Stimulated activated CD4-positive, alpha-beta T cell treated with anti-CD3 and anti-CD28 coated beads, Interleukin-15, amount 100 ng/mL, for 24 hours (primary cell): ENCODE results near the gene ARSB.

Source experiments
- DNase-seq: peaks from one replicate; pipeline ENCODE4 v3.0.0-alpha.2; 2020

The ARSB gene

DNA sequence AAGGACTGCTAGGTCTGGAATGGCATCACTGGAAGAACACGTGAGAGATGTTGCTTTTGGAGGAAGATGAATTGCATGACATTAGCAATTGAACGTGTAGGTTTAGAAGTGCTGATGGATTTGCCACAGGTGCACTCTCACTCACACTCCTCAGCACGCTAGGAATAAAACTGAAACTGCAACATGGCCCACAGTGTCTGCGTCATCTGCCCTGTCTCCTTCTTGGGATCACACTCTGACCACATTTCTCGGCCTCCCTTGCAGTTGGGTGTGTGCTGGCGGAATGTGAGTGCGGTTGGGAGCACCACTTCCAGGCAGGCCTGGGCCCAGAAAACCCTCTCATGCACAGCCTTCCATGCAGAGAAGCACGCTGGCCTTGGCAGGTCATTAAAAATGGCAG is 183.7 kb downstream of the ARSB start:
- no peak for DNase-seq

DNA sequence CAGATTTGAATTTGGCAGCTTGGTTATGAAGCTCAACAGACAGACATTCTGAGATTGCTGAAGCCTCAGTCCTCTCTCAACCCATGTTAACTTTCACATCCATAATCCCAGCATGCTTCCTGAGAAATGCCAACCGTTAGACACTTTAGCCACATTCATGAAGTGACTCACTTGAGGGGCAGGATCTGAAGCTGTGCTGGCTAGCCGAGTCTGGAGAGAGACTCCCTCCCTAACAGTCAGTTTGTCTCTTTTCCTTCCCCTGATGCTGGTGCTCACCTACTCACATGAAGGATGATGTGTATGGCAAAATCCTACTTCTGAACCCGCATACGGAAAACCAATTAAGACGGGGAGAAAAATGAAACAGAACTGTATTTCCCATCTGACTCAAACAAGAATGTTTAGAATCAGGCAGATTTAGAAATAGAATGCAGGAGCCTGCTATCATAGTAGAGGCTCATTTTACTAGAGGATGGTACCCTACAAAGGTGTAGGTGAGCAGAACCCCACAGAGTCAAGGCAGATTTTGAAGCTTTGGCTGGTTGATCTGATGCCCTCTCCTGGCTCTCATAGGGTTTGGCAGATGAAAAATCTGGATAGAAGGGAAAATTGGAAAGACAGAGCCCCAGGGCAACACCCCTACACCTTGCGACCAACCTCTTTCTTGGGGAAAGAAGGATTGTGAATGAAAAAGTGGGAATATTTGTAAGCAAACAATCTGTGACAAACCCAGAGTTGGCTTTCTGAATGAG is 185.7 kb downstream of the ARSB start:
- no peak for DNase-seq

DNA sequence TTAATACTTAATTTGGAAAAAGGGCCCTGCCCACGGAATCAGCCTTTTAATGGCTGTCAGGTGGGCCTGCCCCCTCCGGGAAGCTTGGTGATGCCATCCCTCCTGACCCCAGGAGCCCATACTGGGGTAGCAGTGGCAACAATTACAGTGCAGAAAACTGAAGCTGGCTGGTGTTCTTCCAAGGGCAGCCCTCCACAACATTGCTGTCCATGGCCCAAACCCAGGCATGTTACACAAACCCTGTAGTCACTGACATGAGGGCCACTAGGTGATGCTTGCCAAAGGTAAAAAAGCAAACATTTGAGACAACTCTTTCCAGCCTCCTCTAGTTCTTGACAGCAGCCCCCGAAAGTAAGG is 186.5 kb downstream of the ARSB start:
- DNase-seq, result no peak

DNA sequence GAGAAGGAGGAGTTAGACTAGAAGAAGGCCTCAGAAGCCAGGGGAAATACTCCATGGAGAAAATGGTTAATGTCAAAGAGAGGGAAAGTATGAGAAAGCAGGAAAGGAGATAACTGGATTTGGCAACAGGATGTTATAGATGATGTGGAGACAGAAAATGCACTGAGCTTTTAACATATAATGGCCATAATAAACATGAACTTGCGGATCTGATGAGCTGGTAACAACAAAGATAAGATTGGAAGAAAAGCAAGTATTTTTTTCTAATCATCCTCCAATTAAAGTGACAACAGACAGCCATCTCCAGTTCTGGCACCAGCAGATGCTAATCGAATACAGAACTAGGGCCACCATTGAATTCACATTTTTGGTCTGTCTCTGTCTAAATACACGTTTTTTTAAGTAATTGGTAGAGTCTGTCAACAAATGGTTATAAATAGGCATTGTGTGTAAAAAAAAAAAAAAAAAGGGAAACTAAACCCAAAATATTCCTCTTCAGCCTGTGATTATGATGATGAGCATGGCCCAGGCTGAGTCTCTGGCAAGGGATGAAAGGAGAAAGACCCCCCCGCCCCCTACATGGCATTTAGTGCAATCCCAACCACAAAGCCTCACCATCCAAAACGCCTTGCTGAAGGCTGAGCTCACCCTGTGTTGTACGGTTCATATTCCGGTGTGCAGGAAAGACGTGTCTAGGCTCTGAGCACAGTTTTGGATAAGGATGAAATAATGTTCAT is 187.0 kb downstream of the ARSB start:
- DNase-seq, result no peak

DNA sequence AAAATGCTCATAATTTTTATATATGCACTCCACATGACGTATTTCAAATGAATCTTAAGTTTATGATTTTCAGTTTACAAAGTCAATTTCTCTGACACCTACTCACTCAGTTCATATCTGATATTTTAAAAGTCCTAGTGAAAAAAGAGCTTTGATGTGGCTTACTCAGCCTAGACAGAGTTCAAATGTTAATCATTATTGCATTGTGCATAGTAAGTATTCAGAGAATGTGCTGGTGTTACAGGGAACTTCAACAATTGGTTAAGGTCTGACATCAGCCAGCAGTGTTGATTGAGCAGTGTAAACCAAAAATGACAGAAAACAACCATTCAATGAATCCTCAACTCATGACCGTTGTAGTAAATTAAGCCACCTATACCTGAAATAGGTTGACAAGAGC is 189.4 kb downstream of the ARSB start:
- DNase-seq, result no peak

DNA sequence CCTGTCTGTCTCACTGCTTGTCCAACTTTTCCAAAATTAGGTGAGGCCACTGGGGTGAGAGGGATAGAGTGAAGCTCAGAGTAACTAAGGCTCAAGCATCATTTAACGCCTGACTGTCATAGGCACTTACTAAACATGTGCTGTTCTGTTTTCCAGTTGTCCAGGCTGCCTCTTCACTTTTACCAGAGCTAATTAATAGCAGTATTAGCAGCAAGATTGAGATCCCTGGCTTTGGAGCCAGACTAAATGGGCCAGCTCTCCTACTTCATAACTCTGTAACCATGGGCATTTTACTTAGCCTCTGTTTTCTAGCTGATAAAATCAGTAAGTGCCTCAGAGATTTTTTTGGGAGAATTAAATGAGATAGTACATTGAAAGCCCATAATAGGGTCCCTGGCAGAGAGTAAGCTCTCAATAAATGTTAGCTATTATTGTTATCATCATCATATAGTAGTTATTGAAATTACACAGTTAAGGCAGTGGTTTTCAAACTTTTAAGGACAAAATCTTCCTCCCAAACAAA is 190.4 kb downstream of the ARSB start:
- DNase-seq, result no peak

DNA sequence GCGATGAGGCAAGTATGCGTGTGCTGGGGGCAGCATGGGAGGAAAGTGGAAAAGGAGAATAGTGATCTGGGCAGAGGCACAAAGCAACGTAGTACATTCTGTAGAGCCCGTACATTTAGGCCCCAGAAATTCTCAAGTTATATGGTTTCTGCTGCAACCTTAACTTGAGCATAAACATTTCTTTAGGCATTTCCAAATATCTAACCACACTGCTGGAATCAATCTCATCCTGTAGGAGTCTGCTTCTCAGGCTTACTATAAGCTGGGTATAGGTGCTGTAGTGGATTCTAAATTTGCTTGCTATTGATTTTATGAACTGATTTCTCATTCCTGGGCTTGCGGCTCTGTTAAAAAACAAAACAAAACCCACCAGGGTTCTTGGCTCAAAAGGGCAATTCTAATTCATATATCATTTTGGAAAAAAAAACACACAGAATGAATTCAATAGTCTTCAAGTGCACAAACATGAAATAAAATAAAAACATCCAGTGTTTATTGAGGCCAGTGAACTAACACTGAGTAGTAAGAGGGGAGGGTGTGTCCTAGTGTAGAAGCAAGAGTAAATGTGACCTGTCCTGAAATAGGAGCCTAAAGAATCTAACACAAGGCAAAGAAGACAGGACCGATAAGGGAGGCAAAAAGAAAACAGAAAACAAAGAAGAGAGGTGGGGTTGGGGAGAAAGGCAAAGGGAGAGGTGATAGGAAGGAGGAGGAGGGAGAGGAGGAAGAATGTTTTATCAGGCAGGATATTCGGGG is 191.0 kb downstream of the ARSB start:
- DNase-seq, result no peak

DNA sequence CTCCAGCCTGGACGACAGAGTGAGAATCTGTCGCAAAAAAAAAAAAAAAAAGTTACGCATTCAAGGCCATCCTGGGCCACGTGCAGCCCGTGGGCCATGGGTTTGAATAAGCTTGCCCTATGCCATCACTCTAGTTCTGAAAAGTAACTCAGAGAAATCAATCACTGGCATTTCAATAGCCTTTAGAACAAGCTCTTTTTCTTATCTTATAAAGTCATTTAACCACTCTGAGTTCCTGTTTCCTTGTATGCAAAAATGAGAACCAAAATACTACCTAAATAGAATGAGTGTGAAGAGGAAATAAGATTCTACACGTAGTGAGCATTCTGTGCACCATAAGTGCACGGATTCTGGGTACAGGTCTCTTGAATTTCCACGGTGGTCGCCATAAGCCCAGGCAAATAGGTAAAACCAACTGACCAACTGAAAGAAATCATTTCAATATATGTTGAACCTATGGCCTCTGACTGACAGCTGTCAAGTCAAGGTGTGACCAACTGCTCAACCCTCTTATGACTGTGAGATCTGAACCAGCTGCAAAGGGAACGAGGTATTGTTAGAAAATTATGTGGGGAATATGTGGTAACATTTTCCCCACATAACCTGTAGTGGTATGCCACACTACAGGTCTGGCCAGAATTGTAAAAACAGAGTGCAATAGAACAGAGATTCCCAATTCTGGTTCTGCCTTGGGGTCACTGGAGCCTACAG is 192.6 kb downstream of the ARSB start:
- DNase-seq, result no peak

DNA sequence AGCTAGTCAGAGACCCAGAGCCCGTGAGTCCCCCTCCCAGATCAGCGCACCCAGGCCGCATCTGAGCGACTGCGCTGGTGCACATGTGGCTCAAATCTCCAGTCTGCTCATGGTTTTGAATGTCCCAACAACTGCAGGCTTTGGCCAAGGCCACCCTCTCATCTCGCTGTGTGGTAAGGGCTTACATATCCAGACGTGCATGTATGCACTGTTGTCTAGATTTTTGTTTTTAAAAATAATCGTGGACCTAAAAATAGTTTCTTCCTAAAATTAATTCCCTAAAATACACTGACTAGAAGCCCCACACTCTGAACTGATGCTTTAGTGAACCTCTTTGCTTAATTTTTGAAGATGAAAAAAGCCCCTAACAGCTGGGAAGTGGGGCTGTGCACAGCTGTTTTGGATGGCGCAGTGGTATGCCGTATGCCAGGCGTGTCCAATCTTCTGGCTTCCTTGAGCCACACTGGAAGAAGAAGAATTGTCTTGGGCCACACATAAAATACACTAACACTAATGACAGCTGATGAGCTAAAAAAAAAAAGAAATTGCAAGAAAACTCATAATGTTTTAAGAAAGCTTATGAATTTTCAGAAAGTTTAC is 193.5 kb downstream of the ARSB start:
- no peak for DNase-seq

DNA sequence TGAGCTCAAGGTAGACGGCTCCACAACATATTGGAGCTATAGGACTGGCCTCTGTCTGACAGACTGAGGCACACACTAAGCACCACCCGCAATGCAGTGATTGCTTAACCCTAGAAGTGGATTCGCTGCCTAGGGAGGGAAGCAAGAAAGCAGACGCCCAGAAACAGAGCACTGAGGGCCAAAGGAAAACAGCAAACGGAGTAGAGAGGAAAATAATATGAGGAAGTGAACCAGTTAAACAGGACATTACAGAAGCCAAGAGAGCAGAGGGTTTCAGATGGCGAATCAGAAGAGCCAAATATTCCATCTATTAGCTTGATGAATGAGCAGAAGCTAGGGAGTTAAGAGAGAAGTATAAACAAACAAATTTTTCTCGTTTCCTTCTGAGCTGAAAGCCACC is 197.3 kb downstream of the ARSB start:
- DNase-seq, result no peak

DNA sequence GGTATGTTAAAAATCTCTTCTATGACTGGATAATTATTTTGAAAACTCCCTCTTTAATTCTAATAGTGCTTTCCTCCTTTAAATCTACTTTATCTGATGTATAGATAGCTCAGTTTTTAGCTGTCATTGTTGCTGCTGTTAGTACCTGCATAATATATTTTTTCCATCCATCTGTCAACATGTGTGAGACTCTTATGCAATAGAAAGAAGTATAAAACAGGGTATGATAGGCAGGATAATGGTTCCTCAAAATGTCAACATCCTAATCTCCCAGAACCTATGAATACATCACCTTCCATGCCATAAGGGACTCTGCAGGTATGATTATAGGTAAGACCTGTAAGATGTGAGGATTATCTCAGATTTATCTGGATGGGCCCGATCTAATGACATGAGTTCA is 199.7 kb downstream of the ARSB start:
- DNase-seq, result no peak

DNA sequence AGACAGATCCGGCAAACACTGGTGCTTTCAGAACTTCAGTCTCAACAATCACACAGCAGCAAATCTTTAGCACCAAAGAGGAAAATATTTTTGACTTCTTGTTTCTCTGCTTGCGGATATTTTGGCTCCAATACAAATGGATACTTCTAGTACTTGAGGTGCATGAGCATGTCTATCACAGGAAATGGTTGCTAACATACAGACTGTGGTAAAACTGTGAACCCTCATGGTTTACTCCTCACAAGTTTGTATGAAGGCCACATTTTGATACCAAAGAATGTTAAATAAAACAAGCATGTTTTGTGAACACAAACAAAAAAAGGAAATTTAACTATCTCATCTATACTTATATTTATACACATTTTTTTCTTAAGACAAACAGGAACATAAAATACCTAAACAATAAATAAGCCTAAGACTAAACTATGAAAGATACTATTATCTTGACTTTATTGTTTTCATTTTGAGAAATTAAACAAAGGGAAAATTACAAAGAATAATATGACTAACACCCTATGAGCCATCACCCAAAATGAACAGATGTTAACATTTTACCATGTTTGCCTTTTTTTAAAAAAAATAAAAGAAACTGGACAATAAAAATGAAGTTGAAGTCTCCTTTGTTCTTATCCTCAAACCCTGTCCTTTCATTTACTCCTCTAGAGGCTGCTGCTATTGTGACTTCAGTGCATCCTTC is 201.5 kb downstream of the ARSB start:
- no peak for DNase-seq

DNA sequence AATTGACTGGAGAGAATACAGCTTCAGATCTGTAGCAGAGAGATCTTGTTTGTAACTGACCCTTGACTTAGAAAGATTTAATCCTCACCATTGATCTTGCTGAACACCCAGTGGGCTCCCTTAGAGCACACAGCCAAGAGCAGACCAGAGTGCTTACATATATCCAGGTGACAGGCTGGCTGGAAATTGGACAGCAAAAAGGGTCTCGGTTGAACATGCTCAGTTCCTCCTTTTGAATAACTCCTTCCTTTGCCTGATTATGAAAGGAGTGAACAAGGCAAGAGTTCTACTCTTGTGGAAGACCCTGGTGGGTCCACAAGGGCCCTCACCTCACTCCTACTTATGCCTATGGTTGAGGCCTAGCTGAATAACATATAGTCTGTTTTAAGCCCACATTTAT is 202.4 kb downstream of the ARSB start:
- no peak for DNase-seq

DNA sequence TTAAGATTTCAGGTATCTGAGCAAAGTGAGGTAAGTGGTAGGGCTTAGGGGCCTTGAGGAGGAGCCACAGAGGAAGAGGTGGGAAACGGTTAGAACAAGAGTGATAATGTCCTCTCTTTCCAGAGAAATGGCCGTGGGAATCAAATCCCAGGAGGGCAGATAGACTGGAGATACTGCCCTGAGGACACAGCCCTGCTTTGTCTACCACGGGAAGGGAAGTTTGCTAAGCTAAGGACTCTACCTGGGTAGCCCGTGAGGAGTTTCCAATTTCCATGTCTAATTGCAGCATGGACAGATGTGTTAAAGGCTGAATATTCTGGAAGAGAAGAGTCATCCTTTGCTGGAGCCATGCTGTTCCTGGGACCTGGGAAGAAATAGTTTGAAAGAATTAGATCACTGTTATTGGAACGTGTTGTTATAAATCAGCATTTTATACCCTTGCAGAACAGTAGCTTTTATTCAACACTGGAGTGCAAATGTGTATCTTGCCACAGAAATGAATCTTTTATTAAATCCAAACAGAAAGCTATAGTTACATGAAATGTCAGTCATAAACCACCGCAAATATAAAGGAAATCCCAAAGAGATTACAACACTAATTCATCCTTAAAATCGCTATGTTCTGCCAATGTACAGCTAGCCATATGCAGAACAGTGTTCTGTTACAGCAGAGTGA is 203.4 kb downstream of the ARSB start:
- DNase-seq, result no peak

DNA sequence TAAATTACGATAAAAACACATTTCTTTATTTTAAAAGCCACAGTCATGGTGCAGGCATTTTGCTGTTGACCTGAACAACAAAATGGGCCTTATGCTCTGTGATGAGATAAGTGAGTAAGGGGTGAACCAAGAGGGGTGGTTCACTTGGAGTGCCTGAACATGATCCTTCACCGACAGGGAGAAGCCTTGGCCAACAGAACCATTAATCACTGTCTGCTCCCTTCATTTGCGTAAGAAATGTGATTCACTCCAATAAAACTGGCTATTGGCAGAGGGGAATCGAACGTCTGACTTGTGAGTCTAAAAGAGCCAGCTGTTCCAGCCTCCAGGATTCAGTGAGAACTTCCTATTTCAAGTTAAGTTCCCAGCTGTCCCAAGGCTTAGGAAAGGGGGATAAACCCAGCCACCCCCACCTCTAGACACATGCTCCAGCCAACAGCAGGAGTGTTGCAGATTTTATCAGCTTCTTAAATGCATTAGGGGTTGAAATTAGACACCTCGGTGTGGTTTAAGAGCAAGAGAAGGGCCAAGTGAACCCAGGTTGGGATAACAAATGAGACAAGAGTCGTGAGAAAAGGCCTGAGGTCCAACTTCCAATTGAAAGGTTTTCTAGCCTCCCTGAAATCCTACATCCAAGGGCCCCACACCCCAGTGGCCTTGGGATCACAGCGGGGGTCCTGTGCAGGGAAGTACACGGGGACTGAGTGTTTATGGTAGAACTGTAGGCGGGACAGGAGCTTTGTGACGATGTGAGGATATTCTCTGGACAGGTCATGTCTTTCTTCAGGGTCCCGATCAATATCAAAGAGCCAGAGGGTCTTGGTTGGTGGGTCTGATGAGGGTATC is 205.1 kb downstream of the ARSB start:
- DNase-seq, result no peak

DNA sequence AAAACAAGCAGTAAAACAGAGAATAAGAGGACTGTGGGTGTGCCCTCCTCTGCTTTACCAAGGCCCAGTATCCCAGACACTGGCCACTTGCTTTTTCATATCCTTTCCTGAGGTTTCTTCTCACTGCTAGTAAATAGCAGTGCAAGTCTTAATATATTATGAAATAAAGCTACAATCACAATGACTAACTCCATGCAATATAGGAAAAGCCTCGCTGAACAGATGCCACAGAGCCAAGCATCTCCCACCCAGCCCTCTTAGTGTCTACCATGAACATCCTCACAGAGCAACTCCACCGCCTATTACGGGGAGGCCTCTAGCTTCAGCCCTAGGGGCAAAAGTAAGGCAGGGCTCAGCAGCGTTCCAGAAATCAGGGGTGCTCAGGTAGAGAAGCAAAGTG is 205.8 kb downstream of the ARSB start:
- DNase-seq, result no peak

DNA sequence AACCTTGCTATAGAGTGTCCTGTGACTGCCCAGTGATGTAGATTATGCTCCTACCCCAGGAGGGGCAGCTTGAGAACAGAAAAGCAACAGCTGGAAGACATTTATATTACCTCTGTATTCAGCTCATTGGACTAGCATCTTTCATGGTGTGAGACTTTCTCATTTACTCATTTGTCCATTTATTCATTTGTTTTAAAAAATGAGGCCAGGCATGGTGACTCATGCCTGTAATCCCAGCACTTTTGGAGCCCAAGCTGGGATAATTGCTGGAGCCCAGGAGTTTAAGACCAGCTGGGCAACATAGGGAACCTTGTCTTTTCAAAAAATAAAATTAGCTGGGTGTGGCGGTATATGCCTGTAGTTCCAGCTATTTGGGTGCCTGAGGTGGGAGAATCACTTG is 206.6 kb downstream of the ARSB start:
- no peak for DNase-seq

DNA sequence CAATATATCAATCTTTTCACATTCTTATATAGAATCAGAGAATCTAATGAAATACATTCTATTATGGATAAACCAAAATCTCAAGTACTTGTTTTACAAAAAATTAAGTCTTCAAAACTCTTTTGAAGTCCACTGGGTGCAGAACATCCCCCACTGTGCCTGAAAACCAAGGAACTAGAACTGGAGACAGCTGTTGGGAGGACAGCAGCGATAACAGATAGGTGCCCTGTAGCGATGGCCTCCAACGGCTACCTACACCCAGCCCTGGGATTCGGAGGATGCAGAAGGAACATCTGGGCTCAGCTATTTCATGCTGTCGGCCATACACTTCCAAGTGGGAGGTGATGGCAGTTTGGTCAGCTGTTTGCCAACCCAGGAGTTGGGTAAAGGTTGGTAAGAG is 207.2 kb downstream of the ARSB start:
- DNase-seq, result no peak

DNA sequence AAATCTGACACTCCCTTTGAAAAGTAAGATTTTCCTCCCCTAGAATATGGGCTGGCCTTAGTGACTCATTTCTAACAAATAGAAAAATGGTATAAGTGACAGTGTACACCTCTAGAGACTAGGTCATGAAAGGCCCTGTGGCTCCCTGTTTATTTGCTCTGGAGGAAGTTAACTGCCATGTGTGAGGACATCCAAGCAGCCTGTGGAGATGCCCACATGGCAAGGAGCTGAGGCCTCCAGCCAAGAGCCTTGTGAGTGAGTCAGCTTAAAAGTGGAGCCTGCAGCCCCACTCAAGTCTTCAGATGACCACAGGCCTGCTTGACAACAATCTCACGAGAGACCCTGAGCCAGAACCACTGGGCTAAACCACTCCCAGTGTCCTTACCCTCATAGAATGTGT is 208.5 kb downstream of the ARSB start:
- DNase-seq, result no peak

DNA sequence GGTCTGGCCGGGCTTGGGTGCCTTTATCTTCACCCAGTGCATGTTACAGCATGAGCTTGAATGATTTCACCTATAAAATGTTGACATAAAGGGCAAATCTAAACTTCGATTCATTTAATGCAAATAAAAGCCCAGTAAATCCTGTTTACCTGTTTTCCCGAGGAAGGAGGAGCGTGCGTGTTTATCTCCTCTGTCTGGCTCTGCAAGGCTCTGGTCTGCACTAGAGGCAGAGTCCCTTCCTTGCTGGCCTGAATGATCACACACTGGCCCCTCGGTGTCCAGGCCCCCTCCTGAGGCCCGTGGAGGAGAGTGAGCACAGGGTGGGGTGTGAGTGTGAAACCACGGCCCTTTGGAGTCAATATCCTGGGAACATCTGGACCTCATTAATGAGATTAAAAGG is 211.5 kb downstream of the ARSB start:
- no peak for DNase-seq
